Chondrocyte (in vitro differentiated cells): ENCODE data around the gene GPR142. TPM values are rescaled to one million over a fixed set of nuclear protein-coding genes. Genes with fewer than 3 reads are reported as not detected.
A peak's percentile ranks its signal among the peaks of the same experiment; 100 is the strongest.

Experiments used
- DNase-seq: peaks from one replicate; pipeline ENCODE4 v3.0.0; 2021; ENCODE audit warnings: mixed read lengths, low spot score
- H3K27ac Mint-ChIP-seq: one replicate; pipeline ENCODE4 v1.8.0; 2021; ENCODE audit warnings: mild to moderate bottlenecking, moderate library complexity, mixed read lengths; ENCODE audit not compliant: unreplicated experiment
- H3K27me3 Mint-ChIP-seq: 2 replicates; pipeline ENCODE4 v1.8.0; 2021; ENCODE audit warnings: low read depth, mixed read lengths
- H3K36me3 Mint-ChIP-seq: 2 replicates; pipeline ENCODE4 v1.8.0; 2021; ENCODE audit warnings: low read depth, mixed read lengths
- H3K4me1 Mint-ChIP-seq: 2 replicates; pipeline ENCODE4 v1.8.0; 2021; ENCODE audit warnings: low read depth, mild to moderate bottlenecking, mixed read lengths
- H3K4me3 Mint-ChIP-seq: one replicate; pipeline ENCODE4 v1.8.0; 2021; ENCODE audit warnings: mild to moderate bottlenecking, moderate library complexity, mixed read lengths; ENCODE audit not compliant: unreplicated experiment
- H3K9me3 Mint-ChIP-seq: 2 replicates; pipeline ENCODE4 v1.8.0; 2021; ENCODE audit warnings: low read depth, mixed read lengths
- long read RNA-seq: library from polyadenylated mRNA; stranded (forward); transcript quantifications from one replicate; pipeline ENCODE4 v2.0.0, GENCODE V29; 2021
- total RNA-seq: library from RNA; stranded (reverse); gene quantifications from 3 replicates; pipeline ENCODE4 v1.2.1, GENCODE V29; 2021
- TF ChIP-seq, protein P1 (sequence below): fragments of 200-600 bp; sonication (generic); IDR thresholded peaks from 2 replicates; pipeline ENCODE4 v1.5.0; 2021; ENCODE audit warnings: antibody characterized with exemption, mild to moderate bottlenecking, moderate library complexity

GPR142 gene, protein sequence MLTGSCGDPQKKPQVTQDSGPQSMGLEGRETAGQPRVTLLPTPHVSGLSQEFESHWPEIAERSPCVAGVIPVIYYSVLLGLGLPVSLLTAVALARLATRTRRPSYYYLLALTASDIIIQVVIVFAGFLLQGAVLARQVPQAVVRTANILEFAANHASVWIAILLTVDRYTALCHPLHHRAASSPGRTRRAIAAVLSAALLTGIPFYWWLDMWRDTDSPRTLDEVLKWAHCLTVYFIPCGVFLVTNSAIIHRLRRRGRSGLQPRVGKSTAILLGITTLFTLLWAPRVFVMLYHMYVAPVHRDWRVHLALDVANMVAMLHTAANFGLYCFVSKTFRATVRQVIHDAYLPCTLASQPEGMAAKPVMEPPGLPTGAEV
- not detected in 3 replicates for total RNA-seq
- long read RNA-seq, result 0 reads

DNA sequence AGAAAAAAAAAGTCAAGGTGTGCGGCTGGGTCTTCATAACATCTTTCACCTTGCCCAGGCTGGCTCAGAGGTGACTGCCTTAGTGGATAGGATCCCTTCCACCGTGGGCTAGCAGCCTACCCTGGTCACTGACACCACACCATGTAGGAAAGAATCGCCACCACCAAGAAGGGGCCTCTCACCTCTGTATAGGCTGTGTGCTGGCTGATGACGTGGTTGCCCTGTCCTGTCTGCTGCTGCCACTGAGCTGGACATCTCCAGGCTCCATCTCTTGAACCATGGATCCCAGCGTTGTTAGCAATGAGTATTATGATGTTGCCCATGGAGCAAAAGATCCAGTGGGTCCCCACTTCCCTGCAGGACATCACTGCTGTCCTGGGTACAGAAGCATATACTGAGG is at the start of gene GPR142:
TSS of gene GPR142 (plus strand) at position 301 of the 400 bp plus-strand sequence. CDS start 2,035 bp downstream, outside the sequence.
- Mint-ChIP-seq H3K4me1 (no peaks in the 10 kb centered on the region), H3K9me3 (no peaks in the 10 kb centered on the region), H3K27ac (no peak within 1 kb of the TSS), H3K27me3 (peaks cover 42% of the 10 kb centered on the region), H3K36me3 (no peaks in the 10 kb centered on the region), H3K4me3 (no peak within 1 kb of the TSS)
- no peak for DNase-seq
- TF ChIP-seq, protein P1, sequence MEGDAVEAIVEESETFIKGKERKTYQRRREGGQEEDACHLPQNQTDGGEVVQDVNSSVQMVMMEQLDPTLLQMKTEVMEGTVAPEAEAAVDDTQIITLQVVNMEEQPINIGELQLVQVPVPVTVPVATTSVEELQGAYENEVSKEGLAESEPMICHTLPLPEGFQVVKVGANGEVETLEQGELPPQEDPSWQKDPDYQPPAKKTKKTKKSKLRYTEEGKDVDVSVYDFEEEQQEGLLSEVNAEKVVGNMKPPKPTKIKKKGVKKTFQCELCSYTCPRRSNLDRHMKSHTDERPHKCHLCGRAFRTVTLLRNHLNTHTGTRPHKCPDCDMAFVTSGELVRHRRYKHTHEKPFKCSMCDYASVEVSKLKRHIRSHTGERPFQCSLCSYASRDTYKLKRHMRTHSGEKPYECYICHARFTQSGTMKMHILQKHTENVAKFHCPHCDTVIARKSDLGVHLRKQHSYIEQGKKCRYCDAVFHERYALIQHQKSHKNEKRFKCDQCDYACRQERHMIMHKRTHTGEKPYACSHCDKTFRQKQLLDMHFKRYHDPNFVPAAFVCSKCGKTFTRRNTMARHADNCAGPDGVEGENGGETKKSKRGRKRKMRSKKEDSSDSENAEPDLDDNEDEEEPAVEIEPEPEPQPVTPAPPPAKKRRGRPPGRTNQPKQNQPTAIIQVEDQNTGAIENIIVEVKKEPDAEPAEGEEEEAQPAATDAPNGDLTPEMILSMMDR, result no peak

DNA sequence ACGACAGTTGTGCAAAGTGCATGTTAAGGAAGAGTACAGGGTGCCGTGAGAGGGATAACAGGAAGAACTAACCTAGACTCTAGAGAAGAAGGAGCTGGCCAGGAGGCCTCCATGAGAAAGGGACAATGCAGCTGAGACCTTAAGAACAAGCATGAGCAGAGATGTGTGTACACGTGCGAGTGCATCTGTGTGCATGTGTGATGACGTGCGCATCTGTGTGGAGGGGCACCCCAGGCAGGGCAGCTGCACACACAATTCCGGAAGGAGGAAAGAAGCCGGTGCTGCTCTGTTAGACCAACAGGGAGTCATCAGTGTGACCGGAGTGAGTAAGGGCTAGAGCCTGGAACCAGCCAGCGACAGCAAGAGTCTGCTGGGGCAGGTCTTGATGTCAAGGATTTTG is 48.9 kb upstream of the GPR142 start:
- no peak overlapping the region for H3K4me3 Mint-ChIP-seq
- no peaks in the 10 kb centered on the region for H3K36me3 Mint-ChIP-seq
- DNase-seq, result no peak
- H3K9me3 Mint-ChIP-seq, result no peaks in the 10 kb centered on the region
- TF ChIP-seq, protein P1, result no peak
- no peak overlapping the region for H3K27ac Mint-ChIP-seq
- H3K4me1 Mint-ChIP-seq, result no peaks in the 10 kb centered on the region
- peaks cover 30% of the 10 kb centered on the region for H3K27me3 Mint-ChIP-seq

DNA sequence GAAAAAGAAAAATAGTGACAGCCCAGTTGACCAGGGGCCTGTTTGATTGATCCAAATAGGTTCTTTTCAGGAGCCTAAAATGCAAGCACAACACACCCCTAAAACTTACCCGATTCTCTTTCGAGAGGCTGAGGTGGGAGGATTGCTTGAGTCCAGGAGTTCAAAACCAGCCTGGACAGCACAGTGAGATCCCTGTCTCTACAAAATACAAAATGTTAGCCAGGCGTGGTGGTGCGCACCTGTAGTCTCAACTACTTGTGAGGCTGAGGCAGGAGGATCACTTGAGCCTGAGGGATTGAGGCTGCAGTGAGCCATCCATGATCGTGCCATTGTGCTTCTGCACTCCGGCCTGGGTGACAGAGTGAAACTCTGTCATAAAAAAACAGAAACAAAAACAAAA is 42.8 kb upstream of the GPR142 start:
- Mint-ChIP-seq H3K27me3 (peaks cover 51% of the 10 kb centered on the region), H3K4me1 (peaks cover 5% of the 10 kb centered on the region), H3K36me3 (no peaks in the 10 kb centered on the region), H3K27ac (no peak overlapping the region), H3K4me3 (no peak overlapping the region), H3K9me3 (no peaks in the 10 kb centered on the region)
- TF ChIP-seq, protein P1, result no peak
- DNase-seq, result no peak

DNA sequence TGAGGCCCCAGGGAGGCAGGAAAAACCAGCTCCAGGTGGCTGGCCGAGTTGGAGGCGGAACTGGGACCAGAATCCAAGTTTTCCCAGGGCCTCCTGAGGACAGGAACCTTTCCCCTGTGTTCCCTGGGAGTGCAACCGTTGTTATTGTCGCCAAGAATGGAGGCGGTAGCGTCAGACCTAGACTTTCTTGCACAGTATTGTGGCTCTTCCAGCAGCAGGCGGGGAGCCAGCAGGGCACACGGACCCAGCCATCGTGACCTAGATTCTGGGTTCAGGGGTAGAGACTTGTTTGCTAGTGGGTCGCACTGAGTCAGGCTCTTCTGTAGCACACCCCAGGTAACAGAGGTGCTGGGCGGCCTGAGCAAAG is 41.9 kb upstream of the GPR142 start:
- DNase-seq, result no peak
- Mint-ChIP-seq H3K36me3 (no peaks in the 10 kb centered on the region), H3K27me3 (peaks cover 53% of the 10 kb centered on the region), H3K9me3 (no peaks in the 10 kb centered on the region), H3K4me3 (peak overlapping the region; percentile 16), H3K4me1 (peaks cover 5% of the 10 kb centered on the region), H3K27ac (no peak overlapping the region)
- TF ChIP-seq, protein P1, result no peak

DNA sequence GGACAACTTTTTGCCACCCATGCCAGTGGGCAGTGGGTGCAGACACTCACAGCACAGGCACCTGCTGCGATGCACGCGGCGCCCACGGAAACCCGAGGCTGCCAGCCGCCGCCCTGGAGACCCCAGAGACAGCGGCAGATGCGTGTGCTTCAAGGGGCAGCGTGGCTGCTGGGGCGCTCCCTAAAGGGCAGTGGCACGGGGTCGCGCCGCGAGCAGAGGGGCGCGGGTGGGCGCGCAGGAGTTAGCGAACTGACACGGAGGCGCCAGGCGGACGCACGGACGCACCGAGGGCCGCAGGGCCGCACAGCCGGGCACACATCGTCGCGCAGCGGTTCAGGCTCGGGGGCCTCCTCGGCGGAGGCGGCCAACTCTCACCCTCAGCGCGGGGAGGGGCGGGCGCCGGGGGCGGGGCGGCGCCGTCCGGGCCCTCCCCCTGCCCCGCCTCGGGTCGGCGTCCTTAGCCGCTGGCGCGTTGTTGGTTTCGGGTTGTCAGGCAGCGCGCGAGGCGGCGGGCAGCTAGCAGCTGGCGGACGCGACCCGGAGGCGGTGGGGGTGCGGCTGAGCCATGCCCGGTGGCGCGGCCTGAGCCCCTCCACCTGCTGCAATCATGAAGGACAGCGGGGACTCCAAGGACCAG is 41.4 kb upstream of the GPR142 start, which contains the start of gene KIF19:
TSS of gene KIF19 (plus strand) at position 484 of the 637 bp plus-strand sequence. CDS start at position 608, 124 bp downstream.
- no peak for DNase-seq

More for the DNA sequence above, 41.4 kb upstream of the GPR142 start, which contains the start of gene KIF19:
- H3K9me3 Mint-ChIP-seq, result no peaks in the 10 kb centered on the region
- TF ChIP-seq, protein P1, result no peak
- H3K27ac Mint-ChIP-seq, result no peak within 1 kb of the TSS
- H3K27me3 Mint-ChIP-seq, result peaks cover 52% of the 10 kb centered on the region
- peaks cover 5% of the 10 kb centered on the region for H3K4me1 Mint-ChIP-seq
- peak within 1 kb of the TSS; percentile 46 for H3K4me3 Mint-ChIP-seq
- H3K36me3 Mint-ChIP-seq, result no peaks in the 10 kb centered on the region
